Frontal cortex (tissue), 4 donors: ENCODE measurements around the gene LTBP1. TPM values are rescaled to one million over a fixed set of nuclear protein-coding genes. Genes with fewer than 3 reads are reported as not detected.

ENCODE experiments used
- DNase-seq, 2 donors: peaks; one replicate each; pipeline ENCODE4 v3.0.0; 2012; ENCODE audit warnings: low spot score in 2 of 2
- FAIRE-seq: peaks from 2 replicates; lab custom pipeline; 2012; peaks lifted over from hg19 to GRCh38; lab: Jason Lieb, UNC
- total RNA-seq: library from RNA; depleted of rRNA; stranded (reverse); fragments of >200 nt; gene quantifications from one replicate; pipeline ENCODE4 v1.2.3, GENCODE V29; 2014
- donor health status: control.
- donor health status: control.
- donor health status: control.

Gene LTBP1
- total RNA-seq, 1 donor from 2014 or later, result 22.8 TPM

- DNase-seq (no peak), FAIRE-seq (no peak)
Observed at GRCh38 chr2:33236482-33237385, 290.0 kb downstream of the LTBP1 start.

GRCh38 chr2:33238111-33238510 lies 291.4 kb downstream of the LTBP1 start:
- no peak for FAIRE-seq

GRCh38 chr2:33240178-33240577 lies 293.4 kb downstream of the LTBP1 start:
- FAIRE-seq (no peak), DNase-seq (no peak)

More at GRCh38 chr2:33238111-33238510, 291.4 kb downstream of the LTBP1 start:
- no peak for DNase-seq

- FAIRE-seq, result no peak
- no peak for DNase-seq
Observed at GRCh38 chr2:33241072-33241471, 294.3 kb downstream of the LTBP1 start.

GRCh38 chr2:33241581-33241980 lies 294.8 kb downstream of the LTBP1 start:
- DNase-seq (no peak), FAIRE-seq (no peak)

GRCh38 chr2:33242845-33243244 lies 296.1 kb downstream of the LTBP1 start:
- DNase-seq (no peak), FAIRE-seq (no peak)

- no peak for FAIRE-seq
- no peak for DNase-seq
Observed at GRCh38 chr2:33246432-33246831, 299.7 kb downstream of the LTBP1 start.

GRCh38 chr2:33247365-33247764 lies 300.6 kb downstream of the LTBP1 start:
- no peak for FAIRE-seq
- DNase-seq, result no peak

GRCh38 chr2:33250417-33251029 lies 303.8 kb downstream of the LTBP1 start:
- FAIRE-seq (no peak), DNase-seq (no peak)

- FAIRE-seq (no peak), DNase-seq (no peak)
Observed at GRCh38 chr2:33256162-33256755, 309.5 kb downstream of the LTBP1 start.

GRCh38 chr2:33258387-33258786 lies 311.6 kb downstream of the LTBP1 start:
- FAIRE-seq (no peak), DNase-seq (no peak)

- FAIRE-seq, result no peak
Observed at GRCh38 chr2:33262097-33262496, 315.3 kb downstream of the LTBP1 start.

GRCh38 chr2:33264766-33265165 lies 318.0 kb downstream of the LTBP1 start:
- no peak for FAIRE-seq
- DNase-seq, result no peak

More at GRCh38 chr2:33262097-33262496, 315.3 kb downstream of the LTBP1 start:
- no peak for DNase-seq

- DNase-seq, result no peak
- no peak for FAIRE-seq
Observed at GRCh38 chr2:33265584-33266338, 319.0 kb downstream of the LTBP1 start.

GRCh38 chr2:33266467-33266866 lies 319.7 kb downstream of the LTBP1 start:
- no peak for FAIRE-seq
- no peak for DNase-seq

GRCh38 chr2:33267043-33267442 lies 320.3 kb downstream of the LTBP1 start:
- FAIRE-seq (no peak), DNase-seq (no peak)

- no peak for DNase-seq
- no peak for FAIRE-seq
Observed at GRCh38 chr2:33267756-33268155, 321.0 kb downstream of the LTBP1 start.

GRCh38 chr2:33268246-33268831 lies 321.6 kb downstream of the LTBP1 start:
- FAIRE-seq (no peak), DNase-seq (no peak)

- DNase-seq (no peak), FAIRE-seq (no peak)
Observed at GRCh38 chr2:33272001-33272400, 325.2 kb downstream of the LTBP1 start.

- DNase-seq (no peak), FAIRE-seq (no peak)
Observed at GRCh38 chr2:33273479-33273878, 326.7 kb downstream of the LTBP1 start.
